ENCODE data around the gene TRPM4. TPM values are rescaled to one million over a fixed set of nuclear protein-coding genes. Genes with fewer than 3 reads are reported as not detected.
"Not testable (repeated sequence)": the region's sequence is repeated elsewhere in the genome, so short reads cannot be mapped to it uniquely, and the experiment has no call there.

The TRPM4 gene
- total RNA-seq, 2 experiments from 2014 or later, result 0.40 to 0.54 TPM

DNA sequence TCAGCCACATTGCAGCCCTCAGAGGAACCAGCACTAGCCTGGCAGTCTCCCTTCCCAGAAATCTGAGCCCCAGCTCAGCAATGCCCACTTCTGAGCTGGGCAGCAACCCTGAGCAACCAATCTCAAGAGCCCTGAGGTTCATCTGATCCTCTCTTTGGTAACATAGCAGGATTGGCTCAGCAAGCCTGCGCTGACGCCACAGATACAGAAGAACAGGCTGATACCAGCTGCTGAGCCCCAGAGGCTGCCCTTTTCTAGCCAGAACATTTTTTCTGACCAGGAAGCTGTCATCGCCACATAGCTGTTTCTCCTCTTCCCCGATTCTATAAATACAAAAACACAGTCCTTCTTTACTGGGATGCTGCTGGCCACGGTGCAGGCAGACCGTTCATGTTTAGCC lies 59.8 kb downstream of the TRPM4 start:
- Mint-ChIP-seq H3K4me1 (ENCODE audit: low read depth) (no peaks in the 10 kb centered on the region), H3K36me3 (ENCODE audit: low read depth) (no peaks in the 10 kb centered on the region), H3K27ac (no peak overlapping the region), H3K4me3 (no peak overlapping the region), H3K9me3 (no peaks in the 10 kb centered on the region), H3K27me3 (no peaks in the 10 kb centered on the region)
- ChIA-PET CTCF (interaction anchor here (0.9 to 2.6 kb wide), 5 partner anchors 9 to 120 kb away, joined by 3 to 20 read pairs (median 5); no protein-coding TSS in a partner anchor), POLR2A (interaction anchor here (1.1 kb wide), 1 partner anchor 157 kb away, joined by 3 read pairs; no protein-coding TSS in a partner anchor)
- TF ChIP-seq, protein P1, sequence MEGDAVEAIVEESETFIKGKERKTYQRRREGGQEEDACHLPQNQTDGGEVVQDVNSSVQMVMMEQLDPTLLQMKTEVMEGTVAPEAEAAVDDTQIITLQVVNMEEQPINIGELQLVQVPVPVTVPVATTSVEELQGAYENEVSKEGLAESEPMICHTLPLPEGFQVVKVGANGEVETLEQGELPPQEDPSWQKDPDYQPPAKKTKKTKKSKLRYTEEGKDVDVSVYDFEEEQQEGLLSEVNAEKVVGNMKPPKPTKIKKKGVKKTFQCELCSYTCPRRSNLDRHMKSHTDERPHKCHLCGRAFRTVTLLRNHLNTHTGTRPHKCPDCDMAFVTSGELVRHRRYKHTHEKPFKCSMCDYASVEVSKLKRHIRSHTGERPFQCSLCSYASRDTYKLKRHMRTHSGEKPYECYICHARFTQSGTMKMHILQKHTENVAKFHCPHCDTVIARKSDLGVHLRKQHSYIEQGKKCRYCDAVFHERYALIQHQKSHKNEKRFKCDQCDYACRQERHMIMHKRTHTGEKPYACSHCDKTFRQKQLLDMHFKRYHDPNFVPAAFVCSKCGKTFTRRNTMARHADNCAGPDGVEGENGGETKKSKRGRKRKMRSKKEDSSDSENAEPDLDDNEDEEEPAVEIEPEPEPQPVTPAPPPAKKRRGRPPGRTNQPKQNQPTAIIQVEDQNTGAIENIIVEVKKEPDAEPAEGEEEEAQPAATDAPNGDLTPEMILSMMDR (IDR thresholded peaks at IDR 0.05), result no peak
- no peak for DNase-seq
- intact Hi-C loops (cut with micrococcal nuclease), result no loop called here
- ATAC-seq, result no peak

DNA sequence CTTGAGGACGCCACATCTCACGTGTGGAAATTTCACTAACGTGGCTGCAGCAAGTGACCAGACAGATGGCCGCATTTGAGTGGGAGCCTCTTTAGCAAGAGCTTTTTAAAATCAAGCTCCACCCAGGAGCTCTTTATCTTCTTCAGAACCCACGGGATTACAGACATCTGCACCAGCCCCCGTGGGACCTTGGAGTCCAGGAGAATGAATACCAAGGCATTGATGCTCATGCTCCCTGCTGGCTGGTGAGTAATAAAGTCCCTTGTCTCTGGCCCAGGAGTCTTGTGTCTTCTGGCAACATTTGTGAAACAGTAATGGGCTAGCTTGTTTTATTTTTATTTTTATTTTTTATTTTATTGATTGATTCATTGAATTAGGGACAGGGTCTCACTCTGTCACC lies 64.4 kb downstream of the TRPM4 start:
- Mint-ChIP-seq H3K27me3 (peaks cover 10% of the 10 kb centered on the region), H3K27ac (no peak overlapping the region), H3K4me3 (no peak overlapping the region), H3K9me3 (no peaks in the 10 kb centered on the region), H3K4me1 (ENCODE audit: low read depth) (peaks cover 4% of the 10 kb centered on the region), H3K36me3 (ENCODE audit: low read depth) (no peaks in the 10 kb centered on the region)
- intact Hi-C loops (cut with micrococcal nuclease), result no loop called here
- ChIA-PET POLR2A (no interaction called here), CTCF (interaction anchor here (0.7 to 3.0 kb wide), 4 partner anchors 9 to 79 kb away, joined by 3 to 18 read pairs (median 5); no protein-coding TSS in a partner anchor)
- DNase-seq, result no peak
- no peak for ATAC-seq
- TF ChIP-seq, protein P1 (IDR thresholded peaks at IDR 0.05), result no peak

DNA sequence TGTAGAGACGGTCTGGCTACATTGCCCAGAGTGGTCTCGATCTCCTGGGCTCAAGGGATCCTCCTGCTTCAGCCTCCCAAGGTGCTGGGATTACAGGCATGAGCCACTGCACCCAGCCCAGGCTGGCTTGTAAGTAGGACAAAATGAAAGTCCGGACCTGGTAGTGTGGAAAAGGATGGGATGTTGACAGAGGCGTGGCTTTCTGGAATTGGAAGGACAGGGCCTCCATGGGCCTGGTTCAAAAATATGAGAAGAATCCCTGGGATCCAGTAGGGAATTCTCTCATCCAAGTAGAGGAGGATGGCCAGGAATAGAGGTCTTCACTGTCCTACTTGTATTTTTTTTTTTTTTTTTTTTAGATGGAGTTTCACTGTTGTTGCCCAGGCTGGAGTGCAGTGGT lies 64.9 kb downstream of the TRPM4 start:
- ATAC-seq (no peak), DNase-seq (no peak)
- intact Hi-C loops (cut with micrococcal nuclease), result no loop called here
- no peaks in the 10 kb centered on the region for H3K36me3 Mint-ChIP-seq (ENCODE audit: low read depth)
- no peak overlapping the region for H3K27ac Mint-ChIP-seq
- peaks cover 4% of the 10 kb centered on the region for H3K4me1 Mint-ChIP-seq (ENCODE audit: low read depth)
- no peak overlapping the region for H3K4me3 Mint-ChIP-seq
- ChIA-PET CTCF (interaction anchor here (1.2 to 3.0 kb wide), 3 partner anchors 9 to 79 kb away, joined by 3 to 18 read pairs (median 7); no protein-coding TSS in a partner anchor), POLR2A (no interaction called here)
- TF ChIP-seq, protein P1 (IDR thresholded peaks at IDR 0.05), result no peak
- H3K27me3 Mint-ChIP-seq, result peaks cover 10% of the 10 kb centered on the region
- H3K9me3 Mint-ChIP-seq, result no peaks in the 10 kb centered on the region

DNA sequence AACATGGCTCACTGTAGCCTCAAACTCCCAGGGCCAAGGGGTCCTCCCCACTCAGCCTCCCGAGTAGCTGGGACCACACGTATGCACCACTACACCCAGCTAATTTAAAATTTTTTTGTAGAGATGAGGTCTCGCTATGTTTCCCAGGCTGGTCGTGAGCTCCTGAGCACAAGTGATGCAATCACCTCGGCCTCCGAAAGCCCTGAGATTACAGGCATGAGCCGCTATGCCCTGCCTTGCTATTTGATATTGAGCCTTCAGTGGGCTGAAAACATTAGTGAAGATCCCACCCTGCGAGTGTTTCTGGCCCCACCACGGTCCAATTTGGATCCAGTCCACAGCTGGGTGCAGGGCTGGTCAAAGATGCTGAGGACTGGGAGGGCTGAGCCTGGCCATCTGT lies 65.9 kb downstream of the TRPM4 start:
- H3K4me1 Mint-ChIP-seq (ENCODE audit: low read depth), result peaks cover 4% of the 10 kb centered on the region
- no peaks in the 10 kb centered on the region for H3K9me3 Mint-ChIP-seq
- H3K36me3 Mint-ChIP-seq (ENCODE audit: low read depth), result no peaks in the 10 kb centered on the region
- peaks cover 10% of the 10 kb centered on the region for H3K27me3 Mint-ChIP-seq
- H3K27ac Mint-ChIP-seq, result no peak overlapping the region
- H3K4me3 Mint-ChIP-seq, result no peak overlapping the region
- CTCF ChIA-PET, result no interaction called here
- POLR2A ChIA-PET, result no interaction called here
- ATAC-seq (no peak), DNase-seq (no peak)
- intact Hi-C loops (cut with micrococcal nuclease), result no loop called here
- TF ChIP-seq, protein P1 (IDR thresholded peaks at IDR 0.05), result no peak

DNA sequence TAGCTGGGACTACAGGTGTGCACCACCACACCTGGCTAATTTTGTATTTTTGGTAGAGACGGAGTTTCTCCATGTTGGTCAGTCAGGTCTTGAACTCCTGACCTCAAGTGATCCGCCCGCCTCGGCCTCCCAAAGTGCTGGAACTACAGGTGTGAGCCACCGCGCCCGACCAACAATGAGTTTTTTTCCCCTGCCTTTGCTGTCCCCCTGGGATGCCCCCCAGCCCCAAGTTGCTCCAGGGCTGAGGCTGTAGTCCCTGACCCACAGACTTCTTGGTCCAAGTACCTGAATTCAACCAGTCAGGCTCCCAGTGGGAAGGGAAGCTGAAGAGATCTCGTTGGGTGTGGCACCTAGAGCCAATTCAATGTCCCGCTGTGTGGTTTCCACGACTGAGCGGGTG lies 66.8 kb downstream of the TRPM4 start:
- H3K9me3 Mint-ChIP-seq; ATAC-seq; H3K4me1 Mint-ChIP-seq (ENCODE audit: low read depth); intact Hi-C loops (cut with micrococcal nuclease); DNase-seq; H3K4me3 Mint-ChIP-seq; H3K36me3 Mint-ChIP-seq (ENCODE audit: low read depth); H3K27me3 Mint-ChIP-seq; H3K27ac Mint-ChIP-seq: not testable (repeated sequence)
- ChIA-PET POLR2A (interaction anchor here (0.7 kb wide), 1 partner anchor 75 kb away, joined by 3 read pairs; no protein-coding TSS in a partner anchor), CTCF (interaction anchor here (1.3 to 2.7 kb wide), 6 partner anchors 15 to 157 kb away, joined by 4 to 13 read pairs (median 5); no protein-coding TSS in a partner anchor)
